Measurements from ENCODE around the gene TNFRSF11A.

DNA sequence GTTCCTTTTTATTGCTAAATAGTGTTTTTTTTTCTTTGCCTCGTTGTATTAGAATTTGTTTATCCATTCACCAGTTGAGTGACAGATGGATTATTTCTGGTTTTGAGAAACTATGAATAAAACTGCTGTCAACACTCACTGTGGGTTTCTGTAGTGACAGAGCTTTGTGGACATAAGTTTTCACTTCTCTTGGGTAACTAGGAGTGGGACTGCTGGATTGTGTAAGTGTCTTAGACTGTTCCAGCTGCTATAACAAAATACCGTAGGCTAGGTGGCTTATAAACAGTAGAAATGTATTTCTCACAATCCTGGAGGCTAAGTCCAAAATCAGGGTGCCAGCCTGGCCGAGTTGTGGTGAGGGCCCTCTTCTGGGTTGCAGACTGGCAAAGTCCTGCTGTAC, 71.9 kb downstream of the TNFRSF11A start:
- TF ChIP-seq CTCF (IDR thresholded peaks at IDR 0.05; ENCODE audit: low read depth, low read length) (no peak), EZH2phosphoT487 (IDR thresholded peaks at IDR 0.05; ENCODE audit: low read depth) (no peak)

All from OCI-LY3 (cell line).